ENCODE data around the gene CNTNAP5.

CNTNAP5 gene

DNA sequence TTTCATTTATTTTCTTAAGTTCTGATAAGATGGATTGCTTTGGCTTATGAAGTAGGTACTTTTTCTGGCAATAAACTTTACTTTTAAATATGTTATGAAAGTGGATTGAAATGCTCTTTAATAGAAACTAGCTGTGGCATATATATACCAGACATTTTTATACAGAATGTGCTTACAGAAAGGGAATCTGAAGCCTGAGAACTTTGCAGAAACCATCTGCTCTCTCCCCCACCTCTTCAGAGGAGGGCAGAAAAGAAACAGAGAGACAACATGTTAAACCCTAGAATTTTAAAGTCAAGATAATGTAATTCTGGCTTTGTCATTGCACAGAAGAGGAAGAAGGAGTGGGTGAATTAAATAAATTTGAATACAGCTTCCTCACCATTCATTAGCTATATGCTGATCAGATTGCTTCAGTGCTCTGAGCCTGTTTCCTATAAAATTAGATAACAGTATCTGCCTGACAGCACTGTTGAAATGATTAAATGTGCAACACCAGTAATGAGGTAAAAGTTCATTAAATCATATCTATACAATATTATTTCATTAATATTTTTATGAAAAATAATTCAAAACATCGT is 247.3 kb downstream of the CNTNAP5 start:
- no peak for DNase-seq

DNA sequence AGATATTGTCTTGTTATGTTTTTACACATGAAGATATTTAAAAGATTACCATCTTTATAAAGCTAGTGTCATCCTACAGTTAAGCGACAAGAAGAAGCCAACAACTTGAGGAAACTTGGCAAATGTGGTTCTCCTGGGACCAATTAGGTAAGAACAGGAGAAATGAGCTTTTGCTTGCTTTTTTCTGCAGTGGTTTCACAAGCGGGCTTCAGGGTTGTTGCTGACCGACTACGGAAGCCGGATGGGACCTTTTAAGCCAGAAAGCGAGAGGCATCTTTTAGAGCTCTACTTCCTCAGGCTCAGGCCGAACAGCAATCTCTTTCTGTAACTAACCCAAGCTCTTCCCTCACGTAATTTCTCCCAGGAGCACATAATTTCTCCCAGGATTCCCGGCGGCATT is 256.5 kb downstream of the CNTNAP5 start:
- DNase-seq = no peak

DNA sequence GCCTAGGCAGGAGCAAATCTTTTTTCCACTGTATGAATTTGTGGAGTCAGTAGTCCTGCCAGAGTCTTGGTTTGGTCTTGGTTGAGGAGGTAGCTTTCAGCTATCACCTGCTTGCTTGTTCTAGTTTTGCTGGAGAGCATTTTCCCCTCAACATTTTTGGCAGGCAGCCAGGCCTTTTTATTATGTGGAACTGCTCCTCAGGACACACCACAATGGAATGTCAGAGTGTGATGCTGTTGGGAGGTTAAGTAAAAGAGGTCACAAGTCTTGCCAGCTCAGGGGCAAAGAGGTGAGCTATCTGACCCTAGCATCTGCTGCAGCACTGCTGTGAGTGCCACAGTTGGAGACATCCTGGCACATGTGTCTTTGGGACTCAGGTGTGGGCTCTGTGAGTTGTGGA is 258.0 kb downstream of the CNTNAP5 start:
- no peak for DNase-seq

DNA sequence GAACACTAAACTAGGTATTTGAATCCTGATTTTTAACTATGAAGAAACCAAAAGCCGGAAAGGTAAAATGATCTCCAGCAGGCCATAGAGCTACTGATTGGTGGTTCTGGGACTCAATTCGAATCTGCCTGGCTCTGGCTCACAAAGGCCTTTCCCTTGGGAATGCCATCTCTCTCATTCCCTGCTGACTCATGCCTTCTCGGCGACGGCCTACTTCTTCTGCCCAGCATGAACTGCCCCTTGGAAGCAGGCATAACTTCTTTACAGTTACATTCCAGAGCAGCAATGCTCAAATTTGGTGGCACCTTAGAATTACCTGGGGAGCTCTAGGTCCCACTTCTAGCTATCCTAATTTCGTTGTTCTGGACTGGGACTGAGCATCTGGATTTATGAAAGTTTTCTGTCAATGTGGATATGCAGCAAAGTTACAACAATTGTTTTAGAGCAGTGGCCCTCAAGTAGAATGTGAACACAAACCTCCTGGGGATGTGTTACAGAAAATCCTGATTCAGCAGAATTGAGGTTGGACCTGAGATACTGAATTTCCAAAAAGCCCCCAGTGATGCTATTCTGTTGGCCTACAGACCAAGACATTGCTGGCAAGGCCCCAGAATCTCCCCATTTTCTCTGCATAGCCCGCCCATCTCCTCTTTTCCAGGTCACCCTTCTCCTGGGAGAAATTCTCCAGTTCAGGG is 261.1 kb downstream of the CNTNAP5 start:
- DNase-seq = no peak

DNA sequence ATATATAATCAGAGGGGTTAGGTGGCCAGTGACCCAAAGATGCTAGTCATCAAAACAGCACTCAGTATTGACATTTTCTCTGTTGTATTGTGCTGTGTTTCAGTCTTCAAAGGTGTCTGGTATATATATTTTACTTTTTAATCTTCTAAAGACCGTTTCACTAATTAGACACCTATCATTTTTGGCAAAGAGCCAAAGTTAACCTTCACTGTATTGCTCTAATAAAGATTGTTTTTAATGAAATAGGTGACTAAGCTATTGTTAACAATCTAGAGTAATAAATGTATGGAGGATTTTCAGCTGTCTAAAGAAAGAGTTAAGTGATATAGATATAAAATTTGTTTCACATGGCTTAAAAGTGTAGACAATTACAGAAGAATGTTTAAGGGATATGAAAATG is 264.0 kb downstream of the CNTNAP5 start:
- DNase-seq = no peak

DNA sequence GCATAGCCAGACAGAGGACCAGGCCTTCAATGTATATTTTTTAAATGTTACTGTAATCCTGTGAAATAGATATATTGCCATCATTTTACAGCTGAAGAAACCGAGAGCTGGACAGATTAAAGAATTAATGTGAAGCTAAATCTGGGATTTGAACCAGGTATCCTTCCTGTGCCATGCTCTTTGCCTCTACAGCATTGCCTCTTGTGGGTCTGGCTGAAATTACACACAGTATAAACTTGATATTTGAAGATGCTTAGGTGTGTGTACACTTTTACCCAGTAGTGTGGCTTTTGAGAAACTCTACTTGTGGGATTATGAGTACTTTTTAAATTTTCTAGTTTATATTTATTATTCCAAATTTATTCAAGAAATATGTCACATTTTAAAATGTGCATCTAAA is 264.5 kb downstream of the CNTNAP5 start:
- no peak for DNase-seq

DNA sequence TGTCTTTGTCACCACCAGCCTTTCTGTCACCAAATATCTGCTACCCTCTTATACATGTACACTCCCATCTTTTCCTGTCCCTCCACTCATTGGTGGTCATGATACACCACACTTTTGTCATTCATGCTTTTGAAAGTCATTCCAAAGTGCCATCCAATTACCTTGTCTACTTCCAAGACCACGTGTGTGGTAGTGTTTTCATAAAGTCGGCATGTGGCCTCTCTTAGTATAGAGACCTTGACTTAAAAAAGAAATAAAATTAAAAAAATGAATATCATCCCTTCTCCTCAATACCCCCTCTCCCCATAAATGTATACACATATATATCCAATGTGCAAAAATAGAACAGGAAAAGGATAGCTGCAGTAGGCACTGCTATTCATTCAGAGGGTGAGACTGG is 271.4 kb downstream of the CNTNAP5 start:
- DNase-seq = no peak

DNA sequence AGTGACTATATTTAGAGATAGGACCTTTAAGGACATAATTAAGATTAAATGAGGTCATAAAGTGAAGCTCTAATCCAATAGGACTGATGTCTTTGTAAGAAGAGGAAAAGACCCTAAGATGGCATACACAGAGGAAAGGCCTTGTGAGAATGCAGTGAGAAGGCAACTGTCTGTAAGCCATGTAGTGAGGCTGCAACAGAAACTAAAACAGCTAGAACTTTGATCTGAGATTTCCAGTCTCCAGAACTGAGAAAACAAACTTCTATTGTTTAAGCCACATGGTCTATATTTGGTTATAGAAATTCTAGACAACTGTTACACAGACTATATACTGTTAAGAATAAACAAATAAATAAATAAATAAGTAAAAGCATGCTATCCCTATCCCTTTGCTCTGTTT is 276.8 kb downstream of the CNTNAP5 start:
- no peak for DNase-seq

DNA sequence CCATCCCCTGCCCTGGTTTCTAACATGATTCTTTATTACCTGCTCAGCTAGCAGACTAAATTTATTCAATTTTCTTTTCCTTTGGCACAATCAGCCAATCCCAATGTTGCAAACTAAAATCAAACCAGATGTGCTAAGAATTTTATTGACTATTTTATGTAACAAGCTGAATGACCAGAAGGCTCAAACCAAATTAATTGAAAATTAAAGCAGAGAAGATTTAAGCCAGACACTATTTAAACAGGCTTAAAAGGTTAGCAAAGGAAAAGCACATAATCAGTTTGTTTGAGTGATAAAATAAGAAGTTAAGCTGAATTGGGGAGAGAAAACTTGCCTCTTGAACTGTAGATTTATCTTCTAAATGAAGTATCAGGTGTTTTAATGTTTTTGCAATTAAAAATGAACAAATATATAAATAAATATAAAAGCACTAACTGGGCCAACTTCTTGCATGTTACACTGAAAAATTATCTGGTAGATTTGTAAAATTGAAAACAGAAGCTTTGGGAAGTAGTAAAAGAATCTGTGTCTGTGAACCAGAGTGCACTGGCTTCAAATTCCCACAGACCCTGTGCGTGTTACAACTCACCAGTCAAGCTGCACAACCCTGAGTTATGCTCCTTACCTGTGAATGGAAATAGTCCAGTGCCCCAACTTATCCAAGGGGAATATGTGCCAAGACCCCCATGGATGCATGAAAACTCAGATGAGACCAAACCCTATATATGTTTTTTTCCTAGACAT is 283.4 kb downstream of the CNTNAP5 start:
- DNase-seq = no peak

DNA sequence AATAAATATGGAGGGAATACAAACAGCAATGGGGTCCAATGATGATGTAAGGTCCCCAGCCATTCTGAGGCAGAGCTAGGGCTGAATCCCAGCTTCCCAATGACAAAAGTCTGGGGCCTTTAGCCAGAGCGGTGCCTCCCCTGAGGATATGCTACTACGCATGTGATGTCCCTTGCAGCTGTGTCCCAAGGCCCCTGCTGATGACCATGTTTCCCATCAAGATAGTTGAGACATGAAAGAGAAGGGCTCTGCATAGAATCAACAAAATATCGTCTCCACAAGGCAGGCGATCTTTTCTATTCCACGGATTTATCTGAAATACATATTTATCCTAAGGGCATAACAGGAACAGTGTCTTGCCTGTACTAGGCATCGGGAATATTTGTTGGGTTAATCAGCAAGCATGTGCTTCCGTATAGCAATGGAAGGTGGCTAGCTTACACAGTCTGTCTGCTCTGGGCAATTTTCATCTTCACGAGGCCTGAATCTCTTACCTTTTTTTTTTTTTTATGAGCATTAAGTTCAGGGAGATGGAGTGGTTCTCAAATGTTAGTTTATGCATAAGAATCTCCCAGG is 284.6 kb downstream of the CNTNAP5 start:
- DNase-seq = no peak

DNA sequence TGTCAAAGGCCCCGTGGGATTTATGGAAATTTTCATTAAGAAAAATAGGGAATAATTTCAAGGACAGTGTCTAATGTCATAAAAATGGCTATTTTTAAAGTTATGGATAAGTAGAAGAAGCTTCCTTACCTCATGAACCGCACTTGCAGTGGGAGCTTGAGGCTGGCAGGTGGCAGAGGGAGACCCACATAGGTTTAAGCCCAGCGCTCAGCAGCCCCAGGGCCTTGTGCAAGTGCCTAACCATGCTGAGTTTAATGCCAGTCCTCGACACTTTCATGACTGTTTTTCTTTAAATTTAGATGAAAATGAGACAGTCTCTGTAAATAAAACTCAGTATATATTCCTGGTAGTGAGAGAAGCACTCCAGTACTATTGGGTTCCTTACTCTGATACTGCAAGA is 285.6 kb downstream of the CNTNAP5 start:
- DNase-seq = no peak

DNA sequence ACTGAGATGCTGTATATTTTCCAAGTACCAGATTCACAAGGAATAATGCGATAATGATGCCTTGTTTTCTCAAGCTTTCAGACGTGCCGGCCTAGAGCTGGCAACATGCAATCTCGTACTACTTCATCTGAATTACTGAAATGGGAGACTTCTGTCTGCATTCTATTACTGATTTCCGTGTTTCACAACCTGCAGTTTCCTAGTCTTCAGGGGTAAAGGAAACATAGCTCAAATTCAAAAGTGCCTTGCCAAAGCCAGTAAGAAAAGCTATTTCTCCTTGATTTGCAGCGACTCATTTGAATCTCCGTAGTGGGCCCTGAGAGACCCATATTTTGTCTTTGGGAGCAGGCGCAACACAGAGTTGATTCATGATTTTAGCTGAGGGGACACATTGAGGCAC is 289.0 kb downstream of the CNTNAP5 start:
- DNase-seq = no peak

DNA sequence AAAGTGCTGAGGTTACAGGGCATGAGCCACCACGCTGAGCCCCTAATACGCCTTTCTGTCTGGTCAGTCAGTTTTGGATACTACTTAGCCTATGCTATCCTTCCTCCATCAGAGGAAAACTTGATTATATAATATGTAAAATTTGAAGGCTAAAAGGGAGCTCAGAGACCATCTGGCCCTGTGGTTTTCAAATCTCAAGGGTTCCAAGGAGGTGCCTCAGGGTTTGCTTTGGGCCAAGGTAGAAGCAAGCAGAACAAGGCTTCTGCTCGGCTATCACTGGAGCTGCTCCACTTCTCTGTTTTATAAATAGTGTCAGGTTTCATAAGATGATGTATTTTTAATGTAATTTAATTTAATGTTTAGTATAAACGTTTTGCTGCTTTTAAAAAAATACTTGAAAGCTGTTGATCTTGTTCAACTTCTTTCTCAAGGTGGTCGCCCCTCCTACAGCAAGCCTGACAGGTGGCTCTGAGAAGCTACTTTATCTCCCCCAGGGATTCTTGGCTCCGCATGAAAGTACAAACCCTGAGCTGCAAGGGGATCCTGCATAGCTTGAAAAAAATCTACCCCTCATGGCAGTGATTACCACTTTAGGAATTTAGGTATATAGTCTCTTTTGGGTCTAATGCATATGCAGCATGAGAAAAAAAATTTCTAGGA is 290.3 kb downstream of the CNTNAP5 start:
- DNase-seq = no peak

DNA sequence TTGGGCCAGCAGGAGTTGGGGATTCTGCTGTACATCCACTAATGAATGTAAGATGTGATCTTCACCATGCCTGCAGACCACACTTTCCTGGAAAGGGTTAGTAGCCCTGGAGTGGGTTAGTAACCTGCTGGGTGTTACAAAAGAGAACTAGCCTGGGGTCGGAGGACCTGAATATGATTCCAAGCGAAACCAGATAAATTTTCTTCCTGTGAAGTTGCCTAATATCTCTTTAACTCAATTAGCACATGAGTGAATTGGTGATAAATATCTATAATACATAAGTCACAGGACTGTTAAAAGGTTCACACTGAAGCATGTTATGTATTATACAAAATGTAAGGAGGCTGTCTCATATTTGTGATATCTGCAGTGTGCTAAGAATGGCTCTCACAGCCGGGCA is 291.0 kb downstream of the CNTNAP5 start:
- DNase-seq = no peak

DNA sequence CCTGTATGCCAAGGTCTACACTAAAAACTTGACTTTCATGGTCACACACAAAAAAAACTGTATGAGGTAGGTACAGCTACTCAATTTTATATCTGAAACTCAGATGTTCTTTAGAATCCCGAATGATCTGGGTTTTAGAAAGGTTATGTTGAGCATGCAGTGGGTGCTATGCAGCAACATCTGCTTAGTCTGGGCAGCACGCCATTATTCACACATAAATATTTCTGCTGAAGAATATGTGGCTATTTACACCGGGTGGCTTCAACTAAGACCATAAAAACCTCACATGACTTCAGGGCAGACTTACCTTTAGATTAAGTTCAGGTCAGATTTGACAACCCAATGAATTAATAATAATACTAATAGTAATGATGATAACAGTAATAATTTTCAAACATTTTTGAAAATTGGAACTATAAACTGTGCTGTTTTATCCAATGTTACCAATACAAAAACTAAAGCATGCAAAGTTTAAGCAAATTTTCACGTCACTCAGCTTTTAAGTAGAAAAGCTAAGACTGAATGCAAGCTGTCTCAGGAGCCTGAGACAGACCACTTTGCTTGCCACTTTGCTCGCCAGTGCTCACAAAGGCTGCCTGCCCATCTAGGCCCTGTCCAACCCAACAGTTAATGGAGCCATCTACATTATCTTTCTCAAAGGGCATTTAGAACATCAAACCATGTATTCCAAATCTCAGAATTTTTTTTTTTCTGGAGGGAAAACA is 292.0 kb downstream of the CNTNAP5 start:
- no peak for DNase-seq

DNA sequence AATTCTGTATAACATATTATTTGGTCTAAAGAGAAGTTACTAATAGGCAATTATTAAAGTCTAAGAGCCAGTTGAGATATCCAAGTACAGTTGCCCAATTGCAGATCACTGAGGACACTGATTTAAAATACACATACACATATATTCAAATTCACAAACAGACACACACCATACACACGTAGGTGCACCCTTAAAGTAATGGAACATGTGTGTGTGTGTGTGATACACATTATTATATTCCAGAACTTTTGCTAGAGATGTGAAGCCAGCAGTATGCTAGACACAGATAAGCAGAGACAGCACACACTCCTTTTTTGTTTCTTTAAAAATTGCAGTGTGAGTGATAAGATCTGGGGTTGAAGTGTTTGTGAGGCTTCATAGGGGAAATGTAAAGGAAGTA is 292.5 kb downstream of the CNTNAP5 start:
- DNase-seq = no peak

DNA sequence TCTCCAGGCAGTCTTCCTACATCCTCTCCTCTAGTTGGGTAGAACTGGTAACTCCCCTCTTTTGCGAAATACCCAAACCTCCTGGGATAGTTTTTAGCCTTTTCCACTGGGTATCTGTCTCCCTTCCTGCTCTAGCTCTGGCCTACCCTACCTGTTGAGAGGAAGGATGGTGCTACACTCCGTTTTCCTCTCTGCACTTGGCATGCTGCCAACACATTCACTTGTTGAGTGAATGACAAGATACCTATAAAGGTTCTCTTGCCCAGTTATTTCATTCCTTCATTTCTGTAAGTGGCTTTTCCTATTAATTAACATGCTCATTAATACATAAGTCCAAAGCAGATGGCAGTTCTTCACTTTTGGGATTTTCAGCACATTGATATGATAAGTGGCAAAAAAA is 293.8 kb downstream of the CNTNAP5 start:
- no peak for DNase-seq

DNA sequence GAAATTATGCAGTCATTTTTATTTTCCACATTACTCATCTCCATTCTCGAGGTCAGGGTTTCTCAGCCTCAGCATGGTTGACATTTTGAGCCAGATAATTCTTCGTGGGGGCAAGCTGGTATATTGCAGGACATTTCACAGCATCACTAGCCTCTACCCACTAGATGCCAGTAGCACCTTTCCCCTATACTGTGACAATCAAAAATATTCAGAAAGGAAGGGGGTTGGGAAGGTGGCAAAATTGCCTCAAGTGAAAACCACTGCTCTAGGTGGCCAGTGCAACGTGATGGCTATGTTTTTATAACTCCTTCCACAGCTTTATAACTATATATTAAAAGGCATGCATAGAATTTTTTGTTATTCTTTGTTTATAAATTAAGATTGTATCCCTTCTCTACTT is 294.5 kb downstream of the CNTNAP5 start:
- no peak for DNase-seq

DNA sequence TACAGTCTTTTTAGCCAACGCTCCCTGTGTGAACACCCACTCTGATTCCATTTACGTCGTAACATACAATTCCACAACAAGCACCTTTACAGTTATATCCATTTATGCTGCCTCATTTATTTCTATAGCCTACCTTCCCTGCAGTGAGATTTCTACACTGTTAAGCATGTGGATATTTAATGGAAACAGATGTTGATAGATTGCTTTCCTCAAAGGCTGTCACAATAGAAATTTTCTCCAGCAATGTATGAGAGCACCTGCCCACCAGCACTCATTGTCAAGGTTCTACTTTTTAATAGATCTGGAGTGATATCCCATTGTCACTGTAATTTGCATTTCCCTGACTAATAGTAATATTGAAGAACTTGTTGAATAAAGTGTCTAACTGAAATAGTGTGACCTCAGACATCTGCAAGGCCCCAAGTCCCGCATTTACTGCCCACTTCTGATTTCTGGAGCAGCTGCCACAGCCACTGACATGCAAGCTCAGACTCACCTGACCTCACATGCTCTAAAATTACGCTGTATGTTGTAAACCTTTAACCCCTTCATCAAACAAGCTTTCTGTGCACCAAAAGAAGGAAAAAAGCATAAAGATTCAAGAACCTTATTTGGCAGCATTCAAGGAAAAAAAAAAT is 295.1 kb downstream of the CNTNAP5 start:
- DNase-seq = no peak

DNA sequence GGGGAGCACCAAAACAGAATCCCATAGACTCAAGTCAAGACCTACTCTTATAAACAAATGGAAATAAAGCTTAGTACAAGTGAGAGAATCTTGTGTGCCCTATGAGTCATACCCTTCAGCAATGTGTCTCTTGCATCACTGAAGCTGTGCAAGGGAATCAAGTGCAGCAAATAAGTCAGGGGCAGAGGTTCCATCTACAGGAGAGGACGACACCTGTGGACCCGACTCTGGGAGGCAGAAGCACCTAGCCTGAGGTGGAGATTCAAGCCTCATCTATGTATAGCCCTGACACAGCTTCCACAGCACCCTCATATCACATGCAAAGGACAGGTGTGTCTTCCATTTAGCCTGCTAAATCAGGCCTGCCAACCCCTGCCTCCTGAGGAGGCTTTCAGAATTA is 298.2 kb downstream of the CNTNAP5 start:
- no peak for DNase-seq

DNA sequence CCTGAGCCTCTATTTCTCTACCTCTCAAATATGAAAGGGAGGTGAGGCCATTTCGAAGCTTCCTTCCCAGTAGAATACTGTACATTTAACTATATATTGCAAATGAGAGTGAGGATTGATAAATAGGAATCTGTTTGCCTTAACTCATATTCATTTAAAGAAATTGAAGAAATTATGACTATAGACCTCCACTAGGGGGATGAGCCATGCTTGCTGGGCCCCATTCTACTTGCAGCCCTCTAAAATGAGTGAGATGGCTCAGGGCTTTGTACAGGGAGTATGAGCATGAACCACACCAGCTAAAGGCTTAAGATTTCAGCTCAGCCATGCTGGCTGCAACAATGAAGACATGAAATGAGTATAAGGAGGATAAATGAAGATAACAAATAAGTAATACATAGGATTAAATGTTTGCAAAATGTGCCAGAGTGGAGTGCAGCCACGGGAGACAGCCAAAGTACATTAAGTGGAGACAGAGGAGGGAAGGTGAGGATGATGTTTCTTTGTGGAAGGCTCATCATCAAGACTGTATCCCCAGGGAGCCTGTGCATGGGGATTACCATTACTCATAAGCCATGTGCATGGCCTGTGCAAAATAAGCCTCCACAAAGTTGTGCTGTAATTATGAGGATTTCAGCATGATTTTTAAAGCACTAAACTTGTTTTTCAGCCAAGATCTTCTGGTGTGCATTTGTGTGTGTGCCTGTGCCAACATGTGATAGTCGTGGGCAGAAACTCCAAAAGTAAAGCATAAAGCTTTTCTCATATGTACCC is 300.8 kb downstream of the CNTNAP5 start:
- no peak for DNase-seq

DNA sequence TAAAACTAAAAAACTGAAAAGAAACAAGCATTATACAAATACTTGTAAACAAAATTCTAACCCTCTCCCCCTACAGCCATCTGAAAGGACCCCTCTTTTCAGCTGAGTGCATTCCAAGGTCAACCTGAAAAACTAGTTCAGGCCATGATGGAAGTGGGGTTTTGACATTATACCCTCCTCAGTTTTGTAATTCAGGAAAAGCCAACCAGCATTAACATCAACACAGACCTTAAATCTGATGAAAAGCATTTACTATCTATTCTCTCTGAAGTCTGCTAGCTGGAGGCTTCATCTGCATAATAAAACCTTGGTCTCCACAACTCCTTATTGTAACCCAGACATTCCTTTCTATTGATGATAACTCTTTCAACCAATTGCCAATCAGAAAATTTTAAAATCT is 302.2 kb downstream of the CNTNAP5 start:
- no peak for DNase-seq

Measured in SW 1271 (cell line).